Measurements from ENCODE around the gene ROMO1.

DNA sequence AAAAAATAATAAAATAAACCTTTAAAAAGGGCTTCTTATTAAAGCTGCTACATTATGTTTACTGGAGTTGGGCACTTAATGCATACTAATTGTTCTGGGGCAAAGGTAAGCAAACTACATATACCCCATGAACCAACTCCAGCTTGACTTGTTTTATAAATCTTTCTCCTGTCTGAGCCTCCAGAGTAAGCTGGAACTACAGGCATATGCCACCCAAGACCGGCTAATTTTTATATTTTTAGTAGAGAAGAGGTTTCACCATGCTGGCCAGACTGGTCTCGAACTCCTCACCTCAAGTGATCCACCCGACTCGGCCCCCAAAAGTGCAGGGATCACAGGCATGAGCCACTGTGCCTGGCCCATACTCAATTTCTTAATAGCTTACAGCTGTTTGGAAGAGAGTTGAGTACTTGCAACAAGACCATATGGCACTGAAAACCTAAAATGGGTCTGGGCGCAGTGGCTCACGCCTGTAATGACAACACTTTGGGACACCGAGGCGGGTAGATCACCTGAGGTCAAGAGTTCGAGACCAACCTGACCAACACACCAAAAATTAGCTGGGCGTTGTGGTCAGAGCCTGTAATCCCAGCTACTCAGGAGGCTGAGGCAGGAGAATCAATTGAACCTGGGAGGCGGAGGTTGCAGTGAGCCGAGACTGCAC is 19.9 kb downstream of the ROMO1 start:
- TF ChIP-seq, protein P1, sequence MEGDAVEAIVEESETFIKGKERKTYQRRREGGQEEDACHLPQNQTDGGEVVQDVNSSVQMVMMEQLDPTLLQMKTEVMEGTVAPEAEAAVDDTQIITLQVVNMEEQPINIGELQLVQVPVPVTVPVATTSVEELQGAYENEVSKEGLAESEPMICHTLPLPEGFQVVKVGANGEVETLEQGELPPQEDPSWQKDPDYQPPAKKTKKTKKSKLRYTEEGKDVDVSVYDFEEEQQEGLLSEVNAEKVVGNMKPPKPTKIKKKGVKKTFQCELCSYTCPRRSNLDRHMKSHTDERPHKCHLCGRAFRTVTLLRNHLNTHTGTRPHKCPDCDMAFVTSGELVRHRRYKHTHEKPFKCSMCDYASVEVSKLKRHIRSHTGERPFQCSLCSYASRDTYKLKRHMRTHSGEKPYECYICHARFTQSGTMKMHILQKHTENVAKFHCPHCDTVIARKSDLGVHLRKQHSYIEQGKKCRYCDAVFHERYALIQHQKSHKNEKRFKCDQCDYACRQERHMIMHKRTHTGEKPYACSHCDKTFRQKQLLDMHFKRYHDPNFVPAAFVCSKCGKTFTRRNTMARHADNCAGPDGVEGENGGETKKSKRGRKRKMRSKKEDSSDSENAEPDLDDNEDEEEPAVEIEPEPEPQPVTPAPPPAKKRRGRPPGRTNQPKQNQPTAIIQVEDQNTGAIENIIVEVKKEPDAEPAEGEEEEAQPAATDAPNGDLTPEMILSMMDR (IDR thresholded peaks at IDR 0.05), result no peak
- no peak for TF ChIP-seq POLR2A (IDR thresholded peaks at IDR 0.05)

Data from adrenal gland (tissue), 5 donors.